HG03175 (cell line): ENCODE data around the gene KASH5.

Experiments used
- ATAC-seq: cut with Tn5 transposase; IDR thresholded peaks from one replicate; pipeline ENCODE4 v1.9.1; 2021; ENCODE audit warnings: mild to moderate bottlenecking, moderate library complexity; ENCODE audit not compliant: unreplicated experiment

KASH5 gene

DNA sequence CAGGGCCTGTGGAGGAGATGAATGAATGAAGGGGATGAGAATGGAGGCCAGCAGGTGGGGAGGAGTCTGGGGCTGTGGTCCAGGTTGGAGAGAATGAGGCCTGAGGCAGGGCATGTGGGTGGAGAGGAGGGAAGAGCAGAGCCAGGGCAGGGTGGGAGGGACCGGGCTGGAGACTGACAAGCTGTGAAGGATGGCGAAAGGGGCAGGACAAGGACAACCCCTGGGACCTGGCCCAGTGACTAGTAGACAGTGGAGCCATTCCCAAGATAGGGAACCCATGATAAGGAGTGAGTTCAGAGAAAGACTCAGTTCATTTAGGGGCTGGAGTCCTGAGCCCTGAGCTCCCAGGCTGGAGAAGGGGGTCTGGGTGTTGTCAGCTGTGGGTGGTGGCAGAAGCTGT lies 32.2 kb downstream of the KASH5 start:
- no peak for ATAC-seq

DNA sequence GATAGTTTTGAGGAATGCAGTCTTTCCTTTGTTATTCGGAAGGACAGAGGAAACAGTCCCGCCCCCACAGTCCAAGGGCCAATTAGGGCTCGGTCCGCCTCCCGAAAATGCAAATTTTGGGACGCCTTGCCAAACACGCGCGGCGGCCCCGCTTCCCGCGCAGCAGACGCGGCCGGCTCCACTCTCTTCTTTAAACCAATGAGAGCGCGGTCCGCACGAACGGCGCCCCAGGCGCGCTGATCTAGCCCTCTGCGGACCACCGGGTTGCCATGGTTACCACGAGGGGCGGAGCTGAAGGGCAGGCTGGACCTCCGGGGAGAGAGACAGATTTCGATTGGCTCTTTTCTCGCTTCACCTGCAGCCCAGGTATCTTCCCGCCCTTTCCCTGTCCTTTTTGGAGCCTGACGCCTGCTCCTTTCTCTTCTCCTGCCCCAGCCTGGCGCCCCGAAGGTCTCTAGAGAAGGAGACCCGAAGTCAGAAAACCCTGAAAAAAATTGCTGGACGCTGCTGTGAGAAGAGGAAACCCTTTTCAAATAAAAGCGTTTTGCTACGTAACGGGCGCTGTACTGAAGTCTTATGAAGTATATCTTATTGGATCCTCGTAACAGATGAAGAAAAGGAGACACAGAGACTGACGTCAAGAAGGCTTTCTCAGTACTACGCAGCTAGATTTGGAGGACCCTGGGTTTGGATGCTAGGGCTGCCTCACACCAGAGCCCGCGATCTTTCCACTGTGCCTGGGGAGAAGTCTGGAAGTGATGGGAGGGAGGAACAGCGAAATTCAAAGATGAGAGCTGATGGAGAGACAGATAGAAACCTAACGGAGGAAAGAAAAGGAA lies 33.2 kb downstream of the KASH5 start:
- no peak for ATAC-seq

DNA sequence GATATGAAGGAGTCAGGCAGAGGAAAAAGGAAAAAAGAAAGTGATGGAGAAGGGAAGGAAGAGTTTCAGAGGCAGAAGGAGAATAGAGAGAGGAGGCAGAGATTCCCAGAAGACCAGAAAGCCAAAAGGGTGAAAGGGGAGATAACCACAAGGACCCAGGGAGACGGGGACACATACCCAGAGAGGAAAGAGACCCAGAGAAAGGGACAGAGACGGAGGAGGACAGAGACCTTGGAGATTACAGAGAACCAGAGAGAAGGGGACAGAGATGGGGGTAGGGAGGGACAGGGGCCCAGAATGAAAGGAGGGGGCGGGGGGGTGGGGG lies 33.8 kb downstream of the KASH5 start:
- no peak for ATAC-seq

DNA sequence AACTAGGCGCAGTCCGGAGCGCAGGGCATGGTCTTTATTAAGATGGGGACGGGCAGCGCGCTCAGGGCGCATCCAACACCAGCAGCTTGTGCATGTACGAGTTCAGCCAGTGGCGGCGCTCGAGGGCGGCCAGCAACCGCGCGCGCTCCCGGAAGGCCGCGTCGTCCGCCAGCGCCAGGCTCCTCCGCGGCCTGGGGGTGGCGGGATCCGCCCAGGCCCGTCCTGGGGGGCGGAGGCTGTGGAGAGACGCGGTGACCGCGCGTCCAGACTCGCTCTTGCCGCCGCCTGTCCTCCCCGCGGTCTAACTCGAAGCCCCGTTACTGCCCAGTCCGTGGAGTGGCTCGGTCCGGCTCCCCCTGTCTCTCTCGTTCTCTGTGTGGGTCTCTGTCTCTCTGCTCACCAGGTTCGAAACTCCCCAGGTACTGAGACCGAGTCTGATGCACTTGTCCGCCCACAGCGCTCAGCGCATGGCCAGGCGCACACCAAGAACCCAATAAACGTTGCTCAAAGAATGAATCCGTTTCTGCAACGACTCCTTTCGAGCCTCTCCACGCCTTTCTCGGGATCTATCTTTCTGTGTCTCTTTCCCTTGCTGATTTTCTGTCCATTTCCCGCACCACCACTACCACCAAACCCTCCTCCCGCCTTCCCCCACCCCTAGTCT lies 34.5 kb downstream of the KASH5 start:
- no peak for ATAC-seq

DNA sequence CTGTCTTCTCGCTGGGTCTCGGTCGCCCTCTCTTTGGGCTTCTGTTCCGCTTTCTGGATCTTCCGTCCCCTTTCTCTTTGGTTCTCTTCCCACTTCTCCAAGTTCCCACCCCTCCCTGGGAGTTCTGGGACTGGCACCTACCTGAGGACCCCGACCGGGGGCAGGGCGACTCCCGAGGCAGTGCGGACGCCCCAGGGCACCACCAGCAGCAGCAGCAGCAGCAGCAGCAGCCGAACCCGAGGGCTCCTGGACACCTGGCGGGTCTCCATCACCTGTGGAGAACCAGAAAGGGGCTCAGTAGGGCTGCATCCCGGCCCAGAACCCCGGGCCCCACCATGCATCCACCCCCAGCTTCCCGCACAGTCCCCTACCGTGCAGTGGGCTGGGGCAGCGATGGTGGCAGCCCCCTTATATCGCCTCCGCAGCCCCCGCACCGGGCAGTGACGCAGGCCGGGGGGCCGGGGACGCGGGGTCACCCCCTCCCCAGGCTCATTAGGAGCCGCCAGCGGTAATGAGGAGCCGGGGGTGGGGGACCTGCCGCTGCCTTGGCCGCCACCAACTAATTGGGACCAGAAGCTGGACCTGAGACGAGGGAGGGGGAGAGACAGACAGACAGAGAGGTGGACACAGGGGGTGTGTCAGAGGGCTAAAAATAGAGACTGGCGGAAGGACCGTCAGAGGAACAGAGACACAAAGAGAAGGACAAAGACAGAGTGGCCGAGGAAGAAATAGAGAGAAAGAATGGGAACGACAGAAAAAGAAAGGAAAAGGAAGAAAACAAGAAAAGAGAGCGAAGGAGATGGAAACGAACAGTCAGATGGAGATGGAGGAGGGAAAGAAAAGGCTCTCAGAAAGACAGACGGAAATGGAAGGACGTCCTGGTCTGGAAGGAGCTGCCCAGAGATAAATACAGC lies 35.3 kb downstream of the KASH5 start, which contains the start of gene PTH2:
PTH2 (minus strand) TSS at position 371 of the 914 bp plus-strand sequence; CDS start at position 269, 102 bp downstream.
- no peak for ATAC-seq

DNA sequence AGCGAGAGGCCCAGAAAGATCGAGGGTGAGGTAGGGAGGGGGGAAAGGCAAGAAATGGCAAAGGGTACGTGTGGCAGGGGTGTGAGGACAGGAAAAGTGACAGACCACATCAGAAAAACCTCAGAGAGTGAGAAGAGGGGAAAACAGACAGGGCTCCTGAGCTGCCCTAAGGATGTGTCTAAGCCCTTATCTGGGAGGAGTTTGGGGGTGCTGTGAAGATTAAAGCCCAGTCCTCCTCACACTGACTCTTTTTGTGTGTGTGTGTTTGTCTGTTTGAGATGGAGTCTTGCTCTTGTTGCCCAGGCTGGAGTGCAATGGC lies 35.9 kb downstream of the KASH5 start:
- no peak for ATAC-seq

DNA sequence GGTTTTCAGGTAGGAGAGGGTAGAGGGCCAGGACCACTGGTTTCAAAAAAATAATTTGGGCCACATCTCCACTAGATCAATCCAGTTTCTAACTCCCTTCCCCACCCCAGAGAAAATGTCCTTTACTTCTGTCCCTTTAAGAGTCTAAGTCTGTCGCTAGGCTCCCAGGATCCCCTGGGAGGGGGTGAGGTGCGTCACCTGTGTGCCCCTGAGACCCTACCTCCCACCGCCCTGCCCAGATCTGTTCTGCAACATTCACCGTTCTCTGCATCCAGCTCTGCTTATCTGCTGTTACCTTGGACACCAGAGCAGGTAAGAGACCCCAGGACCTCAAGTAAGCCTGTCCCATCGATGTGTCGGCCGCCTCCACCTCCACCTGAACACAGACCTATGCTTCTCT lies 37.1 kb downstream of the KASH5 start, which contains the start of gene GFY:
GFY (plus strand) TSS at position 211 of the 400 bp plus-strand sequence. CDS start 1,043 bp downstream, outside the sequence.
- ATAC-seq = no peak

DNA sequence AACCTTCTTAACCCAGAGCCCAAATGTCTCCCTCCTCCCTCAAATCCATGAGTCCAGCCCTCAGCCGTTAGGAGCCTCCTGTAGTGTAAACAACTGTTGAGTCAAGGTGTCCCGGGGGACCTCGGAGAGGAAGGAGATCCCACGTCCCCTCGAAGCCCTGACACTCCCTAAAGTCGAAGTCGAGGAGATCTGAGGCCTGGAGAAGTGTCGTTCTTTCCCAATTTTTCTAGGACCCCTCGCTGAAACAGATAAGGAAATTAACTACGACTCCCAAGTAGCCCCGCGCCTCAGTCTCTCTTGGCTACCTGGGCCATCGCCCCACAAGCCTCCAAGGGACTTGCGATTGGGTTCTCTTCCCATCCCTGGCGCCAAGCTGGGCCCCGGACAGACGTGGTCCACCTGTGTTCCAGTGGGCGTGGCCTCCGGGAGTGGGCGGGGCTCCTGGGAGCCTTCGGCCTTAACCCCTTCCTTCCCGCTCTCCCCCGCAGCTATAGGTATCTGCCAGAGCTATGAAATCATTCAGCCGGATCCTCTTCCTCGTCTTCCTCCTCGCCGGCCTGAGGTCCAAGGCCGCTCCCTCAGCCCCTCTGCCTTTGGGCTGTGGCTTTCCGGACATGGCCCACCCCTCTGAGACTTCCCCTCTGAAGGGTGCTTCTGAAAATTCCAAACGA lies 38.0 kb downstream of the KASH5 start:
- ATAC-seq = no peak

DNA sequence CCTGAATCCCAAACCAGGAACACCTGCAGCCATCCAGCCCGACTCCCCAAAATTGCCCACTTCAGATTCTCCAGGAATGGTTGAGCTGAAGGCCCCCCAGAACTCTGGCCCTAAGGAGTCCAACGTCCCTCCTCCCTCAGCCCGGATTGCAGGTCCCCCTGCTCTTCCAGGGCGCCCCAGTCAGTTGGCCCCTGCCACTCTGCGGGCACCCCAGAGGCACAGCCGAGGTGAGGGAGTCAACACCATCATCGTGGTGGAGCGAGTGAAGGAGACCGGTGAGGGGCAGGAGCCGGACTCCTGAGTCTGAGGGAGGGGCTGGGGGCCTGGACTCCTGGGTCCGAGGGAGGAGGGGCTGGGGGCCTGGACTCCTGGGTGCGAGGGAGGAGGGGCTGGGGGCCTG lies 39.3 kb downstream of the KASH5 start:
- ATAC-seq = no peak

DNA sequence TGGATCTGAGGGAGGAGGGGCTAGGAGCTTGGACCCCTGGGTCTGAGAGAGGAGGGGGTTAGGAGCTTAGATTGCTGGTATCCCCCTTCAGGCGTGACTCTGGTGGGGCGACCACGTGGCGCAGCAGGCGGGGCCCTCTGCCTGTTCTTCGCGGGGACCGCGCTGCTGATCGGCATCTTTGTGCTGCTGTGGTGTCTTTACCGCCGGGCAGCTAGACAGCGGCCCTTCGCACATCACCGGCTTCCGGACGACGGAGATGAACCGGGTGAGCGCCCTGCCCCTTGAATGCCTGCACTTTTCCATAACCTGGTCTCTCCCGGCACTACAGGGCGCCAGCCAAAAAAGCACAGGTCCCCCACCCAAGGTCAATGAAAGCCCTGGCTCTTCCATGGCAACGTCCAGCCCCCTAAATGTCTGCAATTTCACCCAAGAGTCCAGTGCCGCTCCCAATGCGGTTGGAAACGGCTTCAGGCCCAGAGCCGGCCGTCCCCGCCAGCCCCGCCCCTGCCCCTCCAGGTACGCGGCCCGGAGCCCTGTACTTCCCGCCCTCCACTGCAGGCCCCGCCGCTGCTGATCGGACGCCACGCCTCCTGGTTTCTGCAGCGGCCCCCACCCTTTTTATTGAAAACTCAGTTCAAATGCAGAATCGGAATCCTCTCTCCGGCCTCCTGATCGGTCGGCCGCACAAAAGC lies 40.0 kb downstream of the KASH5 start:
- ATAC-seq = no peak

DNA sequence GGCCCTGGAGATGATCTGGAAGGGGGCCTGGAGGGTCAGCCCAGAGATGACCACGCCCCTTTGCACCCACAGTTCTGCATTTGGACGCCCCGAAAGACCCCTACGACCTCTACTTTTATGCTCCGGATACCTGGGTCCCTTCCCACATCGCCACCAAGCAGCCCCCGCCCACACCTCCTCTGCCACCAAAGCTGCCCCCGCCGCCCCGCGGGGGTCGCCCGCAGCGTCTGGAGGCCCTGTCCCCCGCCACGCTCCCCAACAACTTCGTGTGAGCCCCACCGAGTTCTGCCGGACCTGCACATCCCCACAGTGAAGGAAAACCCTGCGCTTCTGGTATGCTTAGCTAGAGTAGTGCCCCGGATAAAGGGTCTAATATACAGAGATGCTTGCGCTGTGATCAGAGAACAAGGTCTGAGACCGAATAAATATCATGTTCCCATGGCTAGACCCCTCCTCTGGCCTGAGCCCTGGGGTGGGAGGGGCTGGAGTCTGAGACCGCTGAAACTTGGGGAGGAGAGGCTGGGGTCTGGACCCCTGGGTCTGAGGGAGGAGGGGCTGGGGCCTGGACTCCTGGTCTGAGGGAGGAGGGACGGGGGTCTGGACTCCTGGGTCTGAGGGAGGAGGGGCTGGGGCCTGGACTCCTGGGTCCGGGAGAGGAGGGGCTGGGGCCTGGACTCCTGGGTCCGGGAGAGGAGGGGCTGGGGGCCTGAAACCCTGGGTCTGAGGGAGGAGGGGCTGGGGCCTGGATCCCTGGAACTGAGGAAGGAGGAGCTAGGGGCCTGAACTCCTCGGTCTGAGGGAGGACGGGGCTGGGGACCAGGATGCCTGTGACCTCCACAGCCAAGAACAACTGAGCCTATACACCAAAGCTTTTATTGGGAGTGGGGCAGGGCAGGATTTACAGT lies 40.8 kb downstream of the KASH5 start:
- no peak for ATAC-seq

DNA sequence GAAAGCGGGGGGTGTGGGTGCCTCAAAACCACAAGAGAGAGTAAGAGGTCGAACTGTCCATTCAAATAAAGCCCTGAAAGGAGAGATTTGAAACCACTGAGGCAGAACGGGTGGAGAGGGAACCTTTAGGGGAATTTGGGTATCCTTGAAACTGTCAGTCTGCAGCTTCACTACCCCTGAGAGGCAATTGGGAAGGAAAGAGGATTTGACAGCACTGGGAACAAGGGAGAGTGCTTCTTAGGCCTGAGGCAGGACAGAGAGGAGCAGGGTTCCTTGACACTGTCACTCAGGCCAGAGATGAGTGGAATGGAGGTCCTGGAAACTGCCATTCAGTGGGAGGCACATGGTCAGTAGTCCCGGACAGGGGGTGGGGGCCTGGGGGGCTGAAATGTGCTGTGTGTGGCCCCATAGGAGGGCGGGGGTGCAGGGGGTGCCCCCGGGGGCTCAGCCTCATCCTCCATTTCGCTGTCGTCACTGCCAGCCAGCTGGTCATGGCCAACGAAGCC lies 42.2 kb downstream of the KASH5 start:
- ATAC-seq = no peak

DNA sequence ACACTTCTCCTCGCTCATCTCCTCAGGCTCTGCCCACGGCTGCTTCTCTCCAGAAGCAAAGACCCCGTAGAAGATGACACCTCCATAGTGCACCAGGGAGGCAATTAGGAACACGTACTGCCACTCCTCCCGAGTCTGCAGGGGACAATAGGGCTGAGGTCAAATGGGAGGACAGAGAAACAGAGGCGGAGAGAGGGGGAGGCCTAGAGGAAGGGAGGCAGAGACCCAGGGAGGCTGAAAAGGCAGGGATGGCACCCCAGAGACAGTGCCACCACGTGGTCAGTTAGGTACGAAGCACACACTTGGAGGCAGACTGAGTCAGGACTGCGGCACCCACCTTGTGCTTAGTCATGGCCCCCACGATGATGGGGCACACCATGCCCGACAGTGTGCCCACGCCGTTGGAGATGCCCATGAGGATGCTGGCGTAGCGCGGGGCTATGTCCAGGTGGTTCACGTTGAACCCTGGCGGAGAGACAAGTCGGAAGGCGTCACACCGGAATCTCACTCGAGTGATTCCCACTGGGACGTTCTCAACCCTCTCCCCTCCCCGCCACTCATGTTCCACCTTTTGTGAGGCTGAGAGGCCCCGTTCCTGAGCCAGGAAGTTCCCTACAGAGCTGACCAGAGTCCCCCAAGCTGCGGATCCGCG lies 42.8 kb downstream of the KASH5 start:
- no peak for ATAC-seq

DNA sequence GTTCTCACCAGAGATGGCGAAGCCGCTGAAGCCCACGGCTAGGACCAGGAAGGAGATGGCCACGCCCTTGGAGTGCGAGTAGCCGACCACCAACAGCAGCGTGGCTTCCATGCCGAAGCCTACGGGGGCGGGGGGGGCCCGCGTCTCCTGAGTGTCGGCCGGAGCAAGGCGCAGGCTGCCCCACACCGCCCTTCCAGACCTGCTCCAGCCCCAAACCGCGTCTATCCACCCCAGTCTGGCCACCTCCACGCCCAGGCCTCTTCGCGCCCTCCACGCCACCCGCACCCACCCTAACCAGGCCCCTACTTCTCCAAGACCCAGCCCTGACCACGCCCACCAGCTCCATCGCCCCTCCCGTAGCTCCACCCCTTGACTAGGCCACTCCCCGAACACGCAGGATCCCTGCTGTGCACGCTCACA lies 43.3 kb downstream of the KASH5 start:
- ATAC-seq = no peak

DNA sequence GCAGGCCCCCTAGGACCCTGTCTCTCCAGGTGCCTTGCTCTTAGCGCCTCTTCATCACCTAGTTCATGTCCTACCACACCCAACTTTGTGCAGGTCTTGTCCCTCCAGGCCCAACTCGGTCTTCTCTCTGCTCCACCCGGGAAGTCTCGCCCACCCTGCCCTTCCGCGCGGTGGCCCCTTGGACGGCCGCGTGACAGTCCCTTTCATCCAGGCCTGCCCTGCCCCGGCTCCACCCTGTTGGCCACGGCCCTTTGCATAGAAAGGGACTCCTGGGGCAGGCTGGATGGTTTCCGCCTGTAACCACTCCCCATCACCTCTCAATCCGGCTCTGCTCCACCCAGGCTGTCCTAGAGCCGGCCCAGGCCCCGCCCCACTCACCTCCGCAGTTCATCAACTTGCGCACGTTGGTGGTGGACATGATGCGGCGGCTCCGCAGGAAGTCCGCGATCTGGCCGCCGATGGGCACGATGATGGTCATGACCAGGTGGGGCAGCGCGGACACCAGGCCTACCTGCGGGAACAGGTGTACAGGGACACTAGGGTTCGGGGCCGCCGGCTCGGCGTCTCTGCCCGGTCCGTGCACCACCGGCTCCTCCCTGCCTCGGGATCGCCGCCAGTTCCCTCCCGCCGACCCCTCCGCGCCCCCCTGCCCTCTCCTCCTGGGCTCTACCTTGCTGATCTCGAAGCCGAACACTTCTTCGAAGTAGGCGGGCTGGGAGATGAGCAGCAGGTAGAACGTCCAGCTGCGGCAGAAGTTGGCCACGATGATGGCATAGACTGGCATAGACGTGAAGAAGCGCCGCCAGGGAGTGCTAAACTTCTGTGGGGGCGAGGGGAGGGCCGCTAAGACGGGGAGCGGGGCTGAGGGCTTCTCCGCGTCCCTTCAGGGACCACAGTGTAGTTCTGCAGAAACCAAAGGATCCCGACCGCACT lies 44.4 kb downstream of the KASH5 start:
- no peak for ATAC-seq

DNA sequence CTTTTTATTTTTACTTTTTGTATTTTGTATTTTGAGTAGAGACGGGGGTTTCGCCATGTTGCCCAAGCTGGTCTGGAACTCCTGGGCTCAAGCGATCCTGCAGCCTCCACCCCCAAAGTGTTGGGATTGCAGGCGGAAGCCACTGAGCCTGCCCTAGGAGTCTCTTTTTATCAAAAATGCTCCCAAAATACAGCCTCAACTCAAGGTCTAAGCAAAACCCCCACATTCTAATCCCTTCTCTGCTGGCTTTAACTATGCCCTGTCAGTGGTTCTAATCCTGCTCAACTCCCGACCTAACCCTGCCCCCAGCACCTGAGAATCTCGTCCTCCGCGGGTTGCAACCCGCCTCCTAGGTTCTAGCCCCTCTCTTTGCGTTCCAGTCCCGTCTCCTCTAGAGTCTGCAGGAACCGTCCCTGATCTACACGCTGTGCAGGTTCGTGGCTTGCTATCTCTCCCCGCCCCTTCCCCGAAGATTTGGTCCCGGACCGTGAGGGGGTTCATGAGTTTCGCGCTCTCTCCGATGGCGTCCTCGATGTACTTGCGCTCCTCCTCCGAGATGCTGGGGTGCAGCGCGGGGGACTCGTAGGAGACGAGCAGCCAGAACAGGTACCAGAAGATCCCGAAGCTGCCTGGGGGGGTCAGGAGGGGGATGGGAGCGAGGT lies 45.3 kb downstream of the KASH5 start:
- ATAC-seq = no peak
